MCF 10A (cell line): Measurements from ENCODE around the gene DIP2C. TPM values are rescaled to one million over a fixed set of nuclear protein-coding genes. Genes with fewer than 3 reads are reported as not detected.
A peak's percentile ranks its signal among the peaks of the same experiment; 100 is the strongest.

Experiments
- BruUV-seq: library from RNA; stranded (reverse); fragments of 400-500 nt; replicated peaks from 2 replicates; lab custom pipeline; 2021; lab: Mats Ljungman, UMichigan
- CTCF ChIA-PET: fragments of 300-600 bp; sonication (Branson Sonifier 250); formaldehyde crosslinking; extraction: SDS; loops from one replicate; lab custom pipeline; 2021; ENCODE audit warnings: antibody characterized with exemption, inconsistent platforms; lab: Yijun Ruan, JAX
- POLR2A ChIA-PET: fragments of 300-600, 350-650 bp; sonication (Branson Sonifier 250); formaldehyde crosslinking; extraction: SDS; loops from one replicate; lab custom pipeline; 2020; ENCODE audit warnings: antibody characterized with exemption, inconsistent platforms; lab: Yijun Ruan, JAX
- DNase-seq: peaks from one replicate; pipeline ENCODE4 v3.0.0-alpha.2; 2018; ENCODE audit not compliant: unreplicated experiment
- H3K27ac Mint-ChIP-seq: one replicate; pipeline ENCODE4 v1.8.0; 2022; ENCODE audit warnings: mild to moderate bottlenecking, low read depth, mixed read lengths; ENCODE audit not compliant: unreplicated experiment
- H3K27me3 Mint-ChIP-seq: one replicate; pipeline ENCODE4 v1.8.0; 2022; ENCODE audit warnings: mixed read lengths; ENCODE audit not compliant: insufficient read depth, unreplicated experiment
- H3K36me3 Mint-ChIP-seq: one replicate; pipeline ENCODE4 v1.8.0; 2022; ENCODE audit warnings: mild to moderate bottlenecking, moderate library complexity, mixed read lengths; ENCODE audit not compliant: insufficient read depth, unreplicated experiment
- H3K4me1 Mint-ChIP-seq: one replicate; pipeline ENCODE4 v1.8.0; 2022; ENCODE audit warnings: mixed read lengths; ENCODE audit not compliant: insufficient read depth, unreplicated experiment
- H3K4me3 Mint-ChIP-seq: one replicate; pipeline ENCODE4 v1.8.0; 2022; ENCODE audit warnings: mild to moderate bottlenecking, moderate library complexity, mixed read lengths; ENCODE audit not compliant: unreplicated experiment
- H3K9me3 Mint-ChIP-seq: one replicate; pipeline ENCODE4 v1.8.0; 2022; ENCODE audit warnings: mixed read lengths; ENCODE audit not compliant: unreplicated experiment
- CTCF ChIP-seq: fragments of 200-600 bp; IDR thresholded peaks from one replicate; pipeline ENCODE4 v1.8.0; 2022; ENCODE audit warnings: antibody characterized with exemption, mild to moderate bottlenecking; ENCODE audit not compliant: unreplicated experiment
- intact Hi-C: fragments of 100-400 bp; cut with micrococcal nuclease; formaldehyde crosslinking; loops from 2 replicates; pipeline ENCODE4 v1.14.1; 2022
- total RNA-seq: library from RNA; stranded (reverse); gene quantifications from 2 replicates; pipeline ENCODE4 v1.2.3, GENCODE V29; 2022

DIP2C gene
- total RNA-seq, 1 experiment from 2014 or later = 0.37 TPM

- Mint-ChIP-seq H3K4me1 (peaks cover 7% of the 10 kb centered on the region), H3K27ac (no peak overlapping the region), H3K27me3 (peaks cover 12% of the 10 kb centered on the region), H3K4me3 (no peak overlapping the region), H3K36me3 (no peaks in the 10 kb centered on the region), H3K9me3 (no peaks in the 10 kb centered on the region)
- no peak for DNase-seq
- TF ChIP-seq CTCF = no peak
- intact Hi-C loops = loop anchor here (5.0 kb wide), 2 partner anchors 275 to 335 kb away; no protein-coding TSS in a partner anchor
- ChIA-PET POLR2A (interaction anchor here (0.7 kb wide), 1 partner anchor 285 kb away, joined by 3 read pairs; no protein-coding TSS in a partner anchor), CTCF (interaction anchor here (0.8 to 2.1 kb wide), 9 partner anchors 13 to 301 kb away, joined by 3 to 12 read pairs (median 4); no protein-coding TSS in a partner anchor)
- BruUV-seq = no TSS peak
Observed at GRCh38 chr10:511849-512191, 177.6 kb downstream of the DIP2C start.

GRCh38 chr10:511101-511848 lies 178.2 kb downstream of the DIP2C start:
- H3K9me3 Mint-ChIP-seq = no peaks in the 10 kb centered on the region
- no TSS peak for BruUV-seq
- intact Hi-C loops = loop anchor here (5.0 kb wide), 2 partner anchors 276 to 334 kb away; no protein-coding TSS in a partner anchor
- peak; percentile 93 for TF ChIP-seq CTCF
- no peaks in the 10 kb centered on the region for H3K36me3 Mint-ChIP-seq
- ChIA-PET POLR2A (no interaction called here), CTCF (interaction anchor here (0.6 to 2.1 kb wide), 18 partner anchors 10 to 315 kb away, joined by 3 to 13 read pairs (median 4); no protein-coding TSS in a partner anchor)
- peaks cover 16% of the 10 kb centered on the region for H3K27me3 Mint-ChIP-seq
- H3K27ac Mint-ChIP-seq = no peak overlapping the region
- H3K4me1 Mint-ChIP-seq = peaks cover 7% of the 10 kb centered on the region
- peak; percentile 81 for DNase-seq
- H3K4me3 Mint-ChIP-seq = no peak overlapping the region

GRCh38 chr10:510415-510881 lies 179.0 kb downstream of the DIP2C start:
- Mint-ChIP-seq H3K27ac (no peak overlapping the region), H3K36me3 (no peaks in the 10 kb centered on the region), H3K4me1 (peaks cover 7% of the 10 kb centered on the region), H3K27me3 (peaks cover 24% of the 10 kb centered on the region), H3K4me3 (no peak overlapping the region), H3K9me3 (no peaks in the 10 kb centered on the region)
- CTCF ChIA-PET = interaction anchor here (0.6 to 2.1 kb wide), 12 partner anchors 10 to 278 kb away, joined by 3 to 13 read pairs (median 4); no protein-coding TSS in a partner anchor
- TF ChIP-seq CTCF = no peak
- BruUV-seq = no TSS peak
- intact Hi-C loops = loop anchor here (5.0 kb wide), 2 partner anchors 277 to 333 kb away; no protein-coding TSS in a partner anchor
- POLR2A ChIA-PET = no interaction called here
- DNase-seq = no peak
